Stomach smooth muscle (tissue), 2 donors: Measurements from ENCODE around the gene MCFD2.

ENCODE experiments used
- H3K27ac ChIP-seq: one replicate; pipeline ENCODE4 v1.7.0; 2013; ENCODE audit warnings: mild to moderate bottlenecking, low read length, inconsistent platforms
- H3K27me3 ChIP-seq, 2 donors: one replicate each; pipeline ENCODE4 v1.7.0; 2013; ENCODE audit warnings: low read length in 2 of 2; ENCODE audit not compliant: insufficient read depth in 2 of 2, control insufficient read depth in 1 of 2
- H3K36me3 ChIP-seq, 2 donors: one replicate each; pipeline ENCODE4 v1.7.0; 2013; ENCODE audit warnings: low read length in 2 of 2; ENCODE audit not compliant: control insufficient read depth in 2 of 2, insufficient read depth in 2 of 2
- H3K4me1 ChIP-seq: one replicate; pipeline ENCODE4 v1.7.0; 2013; ENCODE audit warnings: low read length; ENCODE audit not compliant: control insufficient read depth, insufficient read depth
- H3K4me3 ChIP-seq, 2 donors: one replicate each; pipeline ENCODE4 v1.7.0; 2013; ENCODE audit warnings: low read length in 2 of 2
- H3K9ac ChIP-seq, 2 donors: one replicate each; pipeline ENCODE4 v1.7.0; 2013; ENCODE audit warnings: low read length in 2 of 2, mild to moderate bottlenecking in 1 of 2
- H3K9me3 ChIP-seq, 2 donors: one replicate each; pipeline ENCODE4 v1.7.0; 2013; ENCODE audit warnings: low read length in 2 of 2; ENCODE audit not compliant: control insufficient read depth in 2 of 2
- donor health status: healthy.
- donor health status: Pancreatic carcinoma.

MCFD2 gene

GRCh38 chr2:46936566-46936965 is 21.0 kb upstream of the MCFD2 start:
- Histone ChIP-seq H3K36me3 (no peaks in the 10 kb centered on the region), H3K9me3 (no peaks in the 10 kb centered on the region), H3K4me1 (peaks cover 14% of the 10 kb centered on the region), H3K27ac (no peak overlapping the region), H3K4me3 (no peak overlapping the region), H3K27me3 (no peaks in the 10 kb centered on the region), H3K9ac (no peak overlapping the region)

DNA sequence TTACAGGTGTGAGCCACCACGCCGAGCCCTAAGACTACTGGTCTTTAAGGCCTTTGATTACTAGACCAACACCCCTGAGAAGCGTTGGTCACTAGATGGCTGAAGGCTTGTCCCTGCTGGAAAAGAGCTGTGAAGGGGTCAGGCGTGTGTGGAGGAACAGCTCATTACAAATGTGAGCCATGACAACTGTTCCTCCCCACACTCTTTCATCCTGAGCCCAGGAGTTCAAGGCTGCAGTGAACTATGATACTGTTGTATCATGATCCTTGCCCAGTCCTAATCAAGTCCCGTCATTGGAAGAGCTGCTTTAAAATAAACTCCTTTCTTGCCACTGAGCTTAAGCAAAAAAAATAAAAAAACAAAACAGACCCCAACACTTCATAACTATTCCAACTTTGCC is 19.5 kb upstream of the MCFD2 start:
- H3K9me3 ChIP-seq = no peaks in the 10 kb centered on the region
- no peaks in the 10 kb centered on the region for H3K36me3 ChIP-seq
- no peak overlapping the region for H3K4me3 ChIP-seq
- H3K27ac ChIP-seq = no peak overlapping the region
- H3K9ac ChIP-seq = no peak overlapping the region
- H3K27me3 ChIP-seq = no peaks in the 10 kb centered on the region
- H3K4me1 ChIP-seq = peaks cover 7% of the 10 kb centered on the region

DNA sequence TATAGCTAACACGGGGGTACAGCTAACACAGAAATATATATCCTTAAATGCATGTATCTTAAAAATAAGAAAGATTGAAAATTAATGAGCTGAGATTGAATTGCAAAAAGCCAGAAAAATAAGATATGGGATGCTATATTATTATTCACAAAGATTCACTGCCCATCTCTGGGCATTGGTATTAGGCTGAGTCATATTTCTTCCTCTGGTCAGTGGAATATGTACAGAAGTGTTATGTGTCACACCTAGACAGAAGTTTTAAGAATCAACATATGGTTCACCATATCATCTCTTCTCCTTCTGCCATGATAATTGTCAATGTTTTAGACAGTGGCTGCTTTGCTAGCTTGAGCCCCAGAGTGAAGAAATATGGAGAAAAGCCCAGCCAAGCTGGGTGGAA is 14.0 kb upstream of the MCFD2 start:
- Histone ChIP-seq H3K36me3 (peaks cover 0 to 4% of the 10 kb centered on the region in 2 donors), H3K4me3 (no peak overlapping the region), H3K9ac (no peak overlapping the region), H3K27me3 (no peaks in the 10 kb centered on the region), H3K4me1 (no peaks in the 10 kb centered on the region), H3K27ac (no peak overlapping the region), H3K9me3 (peaks cover 0 to 5% of the 10 kb centered on the region in 2 donors)

- Histone ChIP-seq H3K9ac (no peak overlapping the region), H3K9me3 (peaks cover 0 to 5% of the 10 kb centered on the region in 2 donors), H3K36me3 (peaks cover 0 to 4% of the 10 kb centered on the region in 2 donors), H3K4me3 (no peak overlapping the region), H3K27ac (no peak overlapping the region), H3K4me1 (no peaks in the 10 kb centered on the region), H3K27me3 (no peaks in the 10 kb centered on the region)
Measured at GRCh38 chr2:46926863-46927262, 11.3 kb upstream of the MCFD2 start.

DNA sequence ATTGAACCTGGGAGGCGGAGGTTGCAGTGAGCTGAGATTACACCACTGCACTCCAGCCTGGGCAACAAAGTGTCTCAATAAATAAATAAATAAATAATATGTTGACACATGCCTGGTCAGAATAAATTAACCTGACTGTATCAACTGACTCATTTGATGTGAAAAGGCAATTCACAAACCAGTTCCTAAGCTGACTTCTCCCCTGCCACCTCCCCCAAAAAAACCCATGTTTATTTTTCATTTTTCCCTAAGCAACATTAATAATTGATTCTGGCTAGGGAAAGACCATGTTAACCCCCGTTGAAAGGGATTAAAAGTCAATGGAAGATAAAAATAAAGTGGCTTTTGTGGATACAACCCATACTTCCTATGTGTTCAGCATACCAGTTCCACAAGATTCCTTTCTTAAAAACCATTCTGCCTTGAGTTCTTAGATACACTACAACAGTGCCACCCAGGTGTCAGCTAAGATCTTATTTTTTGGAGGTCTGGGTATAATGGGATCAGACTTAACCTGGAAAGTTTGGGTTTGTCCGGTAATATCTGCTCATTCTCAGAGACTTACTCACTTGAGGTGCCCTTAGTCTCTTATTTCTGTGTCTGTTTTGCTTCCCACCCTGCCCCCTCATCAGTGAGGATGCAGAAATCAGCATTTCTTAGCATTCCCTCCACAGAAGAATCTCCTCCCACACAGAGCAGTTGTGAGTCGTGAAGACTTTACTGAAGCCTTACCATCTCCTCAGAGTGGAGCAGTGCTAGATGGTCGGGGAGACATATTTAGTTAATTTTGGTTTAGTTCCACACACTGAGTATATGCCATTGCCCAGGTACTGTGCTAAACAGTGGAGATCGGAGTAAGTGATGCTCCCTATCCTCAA is 10.1 kb upstream of the MCFD2 start:
- Histone ChIP-seq H3K27me3 (no peaks in the 10 kb centered on the region), H3K9ac (no peak overlapping the region), H3K4me3 (no peak overlapping the region), H3K4me1 (no peaks in the 10 kb centered on the region), H3K9me3 (peaks cover 0 to 5% of the 10 kb centered on the region in 2 donors), H3K36me3 (peaks cover 0 to 4% of the 10 kb centered on the region in 2 donors), H3K27ac (no peak overlapping the region)

GRCh38 chr2:46924608-46925007 is 9.0 kb upstream of the MCFD2 start:
- H3K4me3 ChIP-seq = no peak overlapping the region
- H3K9ac ChIP-seq = no peak overlapping the region
- H3K4me1 ChIP-seq = no peaks in the 10 kb centered on the region
- no peak overlapping the region for H3K27ac ChIP-seq
- peaks cover 0 to 4% of the 10 kb centered on the region in 2 donors for H3K36me3 ChIP-seq
- no peaks in the 10 kb centered on the region for H3K27me3 ChIP-seq
- peaks cover 0 to 5% of the 10 kb centered on the region in 2 donors for H3K9me3 ChIP-seq

GRCh38 chr2:46924038-46924437 is 8.4 kb upstream of the MCFD2 start:
- Histone ChIP-seq H3K27ac (no peak overlapping the region), H3K9me3 (peaks cover 0 to 5% of the 10 kb centered on the region in 2 donors), H3K4me1 (no peaks in the 10 kb centered on the region), H3K36me3 (peaks cover 0 to 4% of the 10 kb centered on the region in 2 donors), H3K4me3 (no peak overlapping the region), H3K27me3 (no peaks in the 10 kb centered on the region), H3K9ac (no peak overlapping the region)

- H3K9ac ChIP-seq = no peak overlapping the region
- no peak overlapping the region for H3K4me3 ChIP-seq
- H3K4me1 ChIP-seq = no peaks in the 10 kb centered on the region
- H3K36me3 ChIP-seq = peaks cover 0 to 4% of the 10 kb centered on the region in 2 donors
- no peak overlapping the region for H3K27ac ChIP-seq
- no peaks in the 10 kb centered on the region for H3K27me3 ChIP-seq
- H3K9me3 ChIP-seq = peaks cover 0 to 5% of the 10 kb centered on the region in 2 donors
Measured at GRCh38 chr2:46923041-46923528, 7.5 kb upstream of the MCFD2 start.

DNA sequence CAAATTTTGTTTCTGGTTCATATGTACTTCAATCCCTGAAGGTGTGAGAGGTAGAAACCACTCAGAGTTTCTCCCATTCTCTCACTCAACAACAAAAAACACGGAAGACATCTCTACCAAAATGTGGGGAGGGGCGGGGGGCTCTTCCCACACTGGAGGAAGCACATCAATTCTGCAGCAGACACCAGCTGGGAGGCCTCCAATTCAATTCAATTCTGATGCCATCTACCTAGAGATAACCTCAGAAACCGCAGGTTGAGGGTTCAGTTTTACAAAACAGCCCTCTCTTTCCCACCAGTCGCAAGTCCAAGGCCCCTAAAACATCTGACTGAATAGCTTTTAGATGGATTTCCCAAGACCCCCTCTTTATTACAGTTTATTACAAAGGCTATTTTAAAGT is 7.0 kb upstream of the MCFD2 start:
- Histone ChIP-seq H3K36me3 (peaks cover 0 to 4% of the 10 kb centered on the region in 2 donors), H3K9me3 (peaks cover 0 to 5% of the 10 kb centered on the region in 2 donors), H3K4me1 (no peaks in the 10 kb centered on the region), H3K27me3 (no peaks in the 10 kb centered on the region), H3K9ac (no peak overlapping the region), H3K27ac (no peak overlapping the region), H3K4me3 (no peak overlapping the region)

DNA sequence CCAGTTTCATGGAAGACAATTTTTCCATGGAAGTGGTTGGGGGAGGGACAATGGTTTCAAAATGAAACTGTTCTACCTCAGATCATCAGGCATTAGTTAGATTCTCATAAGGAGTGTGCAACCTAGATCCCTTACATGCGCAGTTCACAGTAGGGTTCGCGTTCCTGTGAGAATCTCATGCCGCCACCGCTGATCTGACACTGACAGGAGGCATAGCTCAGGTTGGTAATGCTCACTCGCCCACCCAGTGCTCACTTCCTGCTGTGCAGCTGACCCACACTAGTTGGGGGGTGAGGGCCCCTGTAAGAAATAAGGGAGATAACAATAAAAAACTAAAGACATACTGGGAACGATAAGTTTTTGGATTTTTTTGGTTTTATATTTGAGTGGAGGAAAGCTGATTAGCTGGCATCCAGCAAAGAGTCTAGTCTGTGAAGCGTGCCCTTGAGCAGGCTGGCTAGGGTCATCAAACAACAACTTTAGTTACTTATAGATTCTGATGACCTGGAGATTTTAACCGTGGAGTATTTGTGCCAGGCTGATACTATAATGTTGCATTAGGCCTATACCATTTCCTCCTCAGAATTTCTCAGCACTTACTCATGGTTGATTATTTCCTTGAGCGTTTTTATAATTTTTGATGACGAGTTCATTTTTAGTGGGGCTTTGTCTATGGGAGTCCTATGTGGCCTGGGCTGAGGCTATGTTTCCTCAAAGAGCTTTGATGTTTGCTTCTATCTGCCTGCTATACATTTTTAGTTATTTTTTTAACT is 6.3 kb upstream of the MCFD2 start:
- Histone ChIP-seq H3K4me1 (no peaks in the 10 kb centered on the region), H3K4me3 (no peak overlapping the region), H3K27ac (no peak overlapping the region)

More for the DNA sequence above, 6.3 kb upstream of the MCFD2 start:
- no peak overlapping the region for H3K9ac ChIP-seq
- H3K27me3 ChIP-seq = no peaks in the 10 kb centered on the region
- H3K36me3 ChIP-seq = peaks cover 0 to 4% of the 10 kb centered on the region in 2 donors
- H3K9me3 ChIP-seq = peaks cover 0 to 5% of the 10 kb centered on the region in 2 donors
